Measurements from ENCODE around the gene STK38. TPM values are rescaled to one million over a fixed set of nuclear protein-coding genes. Genes with fewer than 3 reads are reported as not detected.
"Not testable (repeated sequence)": the region's sequence is repeated elsewhere in the genome, so short reads cannot be mapped to it uniquely, and the experiment has no call there.

STK38 gene
- total RNA-seq, 1 donor from 2014 or later = 31.9 TPM

- intact Hi-C loops (cut with DNase I) = no loop called here
- Histone ChIP-seq H3K4me3 (no peak overlapping the region), H3K9me3 (no peaks in the 10 kb centered on the region), H3K27ac (no peak overlapping the region), H3K27me3 (no peaks in the 10 kb centered on the region), H3K36me3 (no peaks in the 10 kb centered on the region), H3K4me1 (peaks cover 5% of the 10 kb centered on the region)
- no peak for TF ChIP-seq CTCF (IDR thresholded peaks at IDR 0.05)
- TF ChIP-seq POLR2AphosphoS5 (IDR thresholded peaks at IDR 0.05; ENCODE audit: insufficient read depth in 1 of 2, low read depth in 1 of 2) = no peak
- TF ChIP-seq POLR2A (IDR thresholded peaks at IDR 0.05) = no peak
- no peak for DNase-seq (ENCODE audit: extremely low spot score in 2 of 2)
Observed at GRCh38 chr6:36576578-36576977, 29.3 kb upstream of the STK38 start.

GRCh38 chr6:36574679-36575078, 27.4 kb upstream of the STK38 start:
- intact Hi-C loops (cut with DNase I) = no loop called here
- H3K36me3 ChIP-seq = no peaks in the 10 kb centered on the region
- H3K27ac ChIP-seq = no peak overlapping the region
- DNase-seq (ENCODE audit: extremely low spot score in 2 of 2) = no peak
- no peak overlapping the region for H3K4me3 ChIP-seq
- TF ChIP-seq POLR2A (IDR thresholded peaks at IDR 0.05) = no peak
- TF ChIP-seq CTCF (IDR thresholded peaks at IDR 0.05) = no peak
- TF ChIP-seq POLR2AphosphoS5 (IDR thresholded peaks at IDR 0.05; ENCODE audit: insufficient read depth in 1 of 2, low read depth in 1 of 2) = no peak
- peaks cover 5% of the 10 kb centered on the region for H3K4me1 ChIP-seq
- H3K27me3 ChIP-seq = no peaks in the 10 kb centered on the region
- H3K9me3 ChIP-seq = no peaks in the 10 kb centered on the region

- H3K27ac ChIP-seq = not testable (repeated sequence)
Observed at GRCh38 chr6:36572353-36573311, 25.4 kb upstream of the STK38 start.

GRCh38 chr6:36571122-36572043, 24.1 kb upstream of the STK38 start:
- no peaks in the 10 kb centered on the region for H3K4me1 ChIP-seq
- no peaks in the 10 kb centered on the region for H3K36me3 ChIP-seq
- H3K27me3 ChIP-seq = no peaks in the 10 kb centered on the region
- H3K9me3 ChIP-seq = no peaks in the 10 kb centered on the region
- TF ChIP-seq POLR2A (IDR thresholded peaks at IDR 0.05) (no peak), POLR2AphosphoS5 (IDR thresholded peaks at IDR 0.05; ENCODE audit: insufficient read depth in 1 of 2, low read depth in 1 of 2) (no peak), CTCF (IDR thresholded peaks at IDR 0.05) (no peak)
- no peak overlapping the region for H3K27ac ChIP-seq
- intact Hi-C loops (cut with DNase I) = no loop called here
- no peak for DNase-seq (ENCODE audit: extremely low spot score in 2 of 2)
- no peak overlapping the region for H3K4me3 ChIP-seq

More at GRCh38 chr6:36572353-36573311, 25.4 kb upstream of the STK38 start:
- DNase-seq (ENCODE audit: extremely low spot score in 2 of 2); H3K36me3 ChIP-seq; H3K9me3 ChIP-seq; intact Hi-C loops (cut with DNase I); H3K27me3 ChIP-seq; H3K4me1 ChIP-seq; H3K4me3 ChIP-seq: not testable (repeated sequence)

DNA sequence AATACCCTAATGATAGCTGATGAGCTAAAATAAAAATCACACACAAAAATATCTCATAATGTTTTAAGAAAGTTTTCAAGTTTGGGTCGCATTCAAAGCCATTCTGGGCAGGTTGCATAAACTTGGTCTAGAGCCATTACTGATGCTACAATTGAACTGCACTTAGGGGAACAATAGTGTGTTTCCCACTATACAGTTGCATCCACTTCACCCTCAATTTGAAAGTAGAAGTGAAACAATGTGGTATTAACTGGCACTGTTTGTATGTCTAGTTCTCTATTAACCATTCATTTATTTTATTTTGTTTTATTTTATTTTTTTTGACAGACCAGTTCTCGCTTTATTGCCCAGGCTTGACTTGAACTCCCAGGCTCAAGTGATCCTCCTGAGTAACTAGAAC, 23.0 kb upstream of the STK38 start:
- Histone ChIP-seq H3K36me3 (no peaks in the 10 kb centered on the region), H3K4me1 (no peaks in the 10 kb centered on the region), H3K9me3 (no peaks in the 10 kb centered on the region), H3K27me3 (no peaks in the 10 kb centered on the region), H3K4me3 (no peak overlapping the region), H3K27ac (no peak overlapping the region)
- no peak for DNase-seq (ENCODE audit: extremely low spot score in 2 of 2)
- intact Hi-C loops (cut with DNase I) = no loop called here
- TF ChIP-seq POLR2A (IDR thresholded peaks at IDR 0.05) (no peak), POLR2AphosphoS5 (IDR thresholded peaks at IDR 0.05; ENCODE audit: insufficient read depth in 1 of 2, low read depth in 1 of 2) (no peak), CTCF (IDR thresholded peaks at IDR 0.05) (no peak)

Data from vagina (tissue), 2 donors.